Right cardiac atrium (tissue), 5 donors: ENCODE results near the gene PVALB. TPM values are rescaled to one million over a fixed set of nuclear protein-coding genes. Genes with fewer than 3 reads are reported as not detected.

ENCODE experiments used
- ATAC-seq, 2 donors: fragments of 200-7000 bp; cut with Tn5 transposase; one replicate each; pipeline versions ENCODE4 v1.8.0 to v1.9.1; 2020; ENCODE audit warnings: moderate library complexity in 2 of 2, mild to moderate bottlenecking in 1 of 2
- DNase-seq, 3 donors: peaks; one replicate each; pipeline ENCODE4 v3.0.0-alpha.2; 2020
- H3K27ac ChIP-seq: one replicate; pipeline ENCODE4 v1.5.1; 2013; ENCODE audit warnings: mild to moderate bottlenecking, low read length, control low read depth, moderate library complexity
- H3K27me3 ChIP-seq: one replicate; pipeline ENCODE4 v1.6.1; 2013; ENCODE audit not compliant: control insufficient read depth, insufficient read depth
- H3K4me1 ChIP-seq: one replicate; pipeline ENCODE4 v1.6.1; 2013; ENCODE audit warnings: low read length; ENCODE audit not compliant: control insufficient read depth, insufficient read depth
- H3K4me3 ChIP-seq: one replicate; pipeline ENCODE4 v1.5.1; 2013; ENCODE audit warnings: low read length, control low read depth
- H3K9me3 ChIP-seq: one replicate; pipeline ENCODE4 v1.6.1; 2013; ENCODE audit warnings: low read length; ENCODE audit not compliant: control insufficient read depth
- WGBS: extraction: QIAGEN DNeasy Blood & Tissue Kit; methylation state at CpG from one replicate; pipeline ENCODE4 v1.1.7; 2013; 5-methylcytosine and 5-hydroxymethylcytosine counted together
- intact Hi-C, 4 donors: fragments of 100-400 bp; cut with DNase I; formaldehyde crosslinking; loops; one replicate each; pipeline versions ENCODE4 v1.11.0 to v1.14.0; 2022 to 2023
- polyA plus RNA-seq: library from polyadenylated mRNA; stranded (reverse); fragments of 200-250 nt; gene quantifications from one replicate; pipeline ENCODE4 v1.2.3, GENCODE V29; 2013
- total RNA-seq, 4 donors: library from RNA; stranded (reverse); fragmentation: NEBNext Ultra II Directional; extraction: Animal tissue kit (Norgen Biotek cat#: 25700); gene quantifications; one replicate each; pipeline ENCODE4 v1.2.1, GENCODE V29; 2021
- donor health status: healthy with polysubstance abuse.
- donor health status: DM: no; HTN: yes; CAD: no.
- donor health status: DM: no; HTN: no; CAD: no.
- donor health status: DM: no; HTN: yes; CAD: no; lungs with severe emphysema.
- donor health status: DM: yes; HTN: yes; CAD: no.

Gene PVALB
- total and polyA plus RNA-seq, 5 donors, result not detected

DNA sequence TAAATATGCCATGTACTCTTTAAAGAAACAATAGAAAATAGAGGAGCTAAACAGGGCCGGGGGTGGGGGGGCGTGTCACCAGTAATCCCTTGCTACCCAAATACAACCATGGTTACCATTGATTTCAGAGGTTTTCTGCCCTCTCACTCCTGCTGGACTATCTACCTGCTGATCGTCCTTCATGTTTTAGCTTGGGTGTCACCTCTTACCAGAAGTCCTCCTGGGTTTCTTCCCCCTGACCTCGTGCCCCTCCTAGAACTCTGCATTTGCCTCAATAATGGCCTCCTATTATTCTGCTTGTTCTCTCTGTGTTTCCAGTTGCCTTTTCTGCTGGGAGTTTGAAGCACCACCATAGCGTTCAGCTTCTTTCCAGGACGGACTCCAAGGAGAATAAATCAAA, 9.4 kb upstream of the PVALB start:
- DNase-seq (no peak), ATAC-seq (no peak)
- Histone ChIP-seq H3K9me3 (no peaks in the 10 kb centered on the region), H3K27ac (no peak overlapping the region), H3K4me1 (no peaks in the 10 kb centered on the region), H3K4me3 (no peak overlapping the region), H3K27me3 (no peaks in the 10 kb centered on the region)
- intact Hi-C loops, result no loop called here
- 84% methylated on average over 6 of the region's 6 CpGs for WGBS

DNA sequence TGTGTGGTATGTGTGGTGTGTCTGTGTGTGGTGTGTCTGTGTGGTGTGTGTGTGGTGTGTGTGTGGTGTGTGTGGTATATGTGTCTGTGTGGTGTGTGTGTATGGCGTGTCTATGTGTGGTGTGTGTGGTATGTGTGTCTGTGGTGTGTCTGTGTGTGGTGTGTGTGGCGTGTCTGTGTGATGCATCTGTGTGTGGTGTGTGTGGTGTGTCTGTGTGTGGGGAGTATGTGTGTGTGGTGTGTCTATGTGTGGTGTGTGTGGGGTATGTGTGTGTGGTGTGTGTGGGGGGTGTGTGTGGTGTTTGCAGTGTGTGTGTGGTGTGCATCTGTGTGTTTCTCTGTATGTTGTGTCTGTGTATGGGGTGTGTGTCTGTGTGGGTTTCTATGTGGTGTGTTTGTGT, 7.8 kb upstream of the PVALB start:
- intact Hi-C loops, result no loop called here
- Histone ChIP-seq H3K9me3 (no peaks in the 10 kb centered on the region), H3K4me3 (no peak overlapping the region), H3K27me3 (no peaks in the 10 kb centered on the region), H3K4me1 (no peaks in the 10 kb centered on the region), H3K27ac (no peak overlapping the region)
- ATAC-seq (no peak), DNase-seq (no peak)
- 96% methylated on average over 2 of the region's 2 CpGs for WGBS

DNA sequence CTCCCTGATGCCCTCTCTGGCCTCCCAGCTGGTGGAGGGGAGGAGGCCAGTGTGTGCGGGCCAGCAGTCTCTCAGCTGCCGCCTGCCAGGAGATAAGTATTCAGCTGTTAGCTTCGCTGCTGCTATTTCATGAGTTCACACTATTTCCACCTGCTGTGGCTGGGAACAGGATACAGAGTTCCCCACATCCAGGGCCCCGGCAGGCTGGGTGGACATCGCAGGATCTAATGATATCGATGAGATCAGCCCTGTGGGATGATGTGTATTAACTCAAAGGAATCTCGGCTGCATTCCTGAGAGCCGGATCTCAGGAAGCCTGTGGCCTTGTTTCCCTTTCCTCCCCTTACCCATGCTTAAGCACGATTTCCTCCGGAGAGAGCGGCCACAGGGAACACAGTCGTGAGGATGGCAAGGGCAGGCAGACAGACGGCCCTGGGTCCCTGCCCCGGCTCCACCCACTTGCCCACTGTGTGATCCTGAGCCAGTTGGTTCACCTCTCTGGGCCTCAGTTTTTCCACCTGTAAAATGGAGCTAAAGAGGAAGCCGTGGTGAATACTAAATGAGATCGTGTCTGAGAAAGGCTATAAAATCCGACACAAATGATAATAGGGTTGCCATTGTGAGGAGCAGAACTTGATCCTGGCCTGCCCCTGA, 6.5 kb upstream of the PVALB start:
- H3K27ac ChIP-seq, result no peak overlapping the region
- no peak for DNase-seq
- intact Hi-C loops, result no loop called here
- no peak overlapping the region for H3K4me3 ChIP-seq
- H3K4me1 ChIP-seq, result no peaks in the 10 kb centered on the region
- no peaks in the 10 kb centered on the region for H3K9me3 ChIP-seq
- ATAC-seq, result peak in 1 of 2 donors; percentile 16
- H3K27me3 ChIP-seq, result no peaks in the 10 kb centered on the region
- WGBS, result 36% methylated on average over 17 of the region's 17 CpGs

DNA sequence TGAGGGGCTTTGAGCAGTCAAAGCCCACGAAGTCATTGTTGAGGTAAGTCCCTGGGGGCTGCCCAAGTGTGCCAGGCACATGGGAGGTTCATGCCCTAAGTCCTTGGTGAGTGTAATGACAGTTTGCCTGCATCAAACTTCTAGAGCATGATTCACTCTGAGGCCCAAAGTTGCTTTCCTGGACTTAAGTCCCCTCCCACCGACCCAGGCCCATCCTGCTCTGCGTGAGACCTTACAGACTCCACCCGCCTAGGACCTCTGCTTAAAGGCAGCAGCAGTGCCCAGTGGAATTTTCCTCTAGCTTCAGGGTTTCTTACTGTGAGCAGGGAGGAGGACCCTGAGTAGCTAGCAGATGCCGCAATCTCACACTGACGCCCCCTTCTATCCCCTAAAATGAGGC, 5.7 kb upstream of the PVALB start:
- ATAC-seq (no peak), DNase-seq (no peak)
- Histone ChIP-seq H3K27me3 (no peaks in the 10 kb centered on the region), H3K4me3 (no peak overlapping the region), H3K4me1 (no peaks in the 10 kb centered on the region), H3K9me3 (no peaks in the 10 kb centered on the region), H3K27ac (no peak overlapping the region)
- WGBS, result 68% methylated on average over 6 of the region's 6 CpGs
- intact Hi-C loops, result no loop called here

DNA sequence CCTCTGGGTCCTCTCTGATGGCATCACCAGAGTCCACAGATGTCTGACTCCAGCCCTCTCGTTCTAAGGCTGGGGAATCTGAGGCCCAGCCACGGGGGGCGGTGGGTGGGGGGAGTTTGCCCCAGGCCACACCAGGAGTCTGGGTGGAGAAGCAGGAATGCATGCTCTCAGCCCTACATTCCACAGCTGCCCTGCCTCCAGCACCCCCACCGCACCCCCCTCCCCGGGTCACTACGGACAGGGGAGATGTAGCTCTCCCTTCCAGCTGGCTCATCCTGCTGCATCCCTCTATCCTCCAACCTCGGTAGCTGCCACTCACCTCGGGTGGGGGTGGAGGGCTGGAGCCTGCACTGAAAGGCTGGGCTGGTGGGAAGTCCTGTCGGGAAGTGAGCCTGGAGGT, 2.3 kb upstream of the PVALB start:
- no peaks in the 10 kb centered on the region for H3K27me3 ChIP-seq
- intact Hi-C loops, result no loop called here

DNA sequence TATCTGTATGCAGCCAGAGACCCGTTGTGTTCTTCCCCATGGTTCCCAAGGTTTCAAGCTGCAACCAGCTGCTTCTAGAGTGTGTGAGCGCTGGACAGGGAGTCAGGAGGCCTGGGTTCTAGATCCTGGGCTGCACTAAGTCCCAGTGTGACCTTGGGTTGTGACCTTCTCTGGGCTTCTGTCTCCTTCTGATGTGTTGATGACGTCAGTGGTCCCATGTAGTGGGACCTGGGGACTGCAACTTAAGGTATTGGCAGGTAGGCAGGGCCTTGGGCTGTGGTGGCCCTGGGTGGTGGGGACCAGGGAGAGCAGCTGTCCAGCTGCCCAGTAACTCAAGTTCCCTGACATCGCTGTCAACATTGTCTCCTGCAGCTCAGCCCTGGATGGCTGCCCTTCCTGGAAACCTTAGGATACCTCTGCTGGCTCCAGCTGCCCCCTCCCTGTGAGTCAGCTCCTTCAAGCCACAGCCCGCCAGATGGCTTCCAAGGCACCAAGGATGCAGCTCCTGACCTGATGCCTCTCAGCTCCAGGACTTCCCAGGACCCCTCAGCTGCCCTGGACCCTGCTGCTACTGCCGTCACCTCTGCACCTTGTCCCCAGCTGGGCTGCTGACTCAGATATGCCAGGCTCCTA, 1.3 kb upstream of the PVALB start:
- 74% methylated on average over 6 of the region's 6 CpGs for WGBS
- Histone ChIP-seq H3K4me1 (no peaks in the 10 kb centered on the region), H3K27me3 (no peaks in the 10 kb centered on the region), H3K4me3 (no peak overlapping the region), H3K27ac (no peak overlapping the region), H3K9me3 (no peaks in the 10 kb centered on the region)
- intact Hi-C loops, result no loop called here
- DNase-seq, result no peak
- ATAC-seq, result no peak

More for the DNA sequence above, 2.3 kb upstream of the PVALB start:
- H3K9me3 ChIP-seq, result no peaks in the 10 kb centered on the region
- DNase-seq (no peak), ATAC-seq (no peak)
- no peak overlapping the region for H3K27ac ChIP-seq
- WGBS, result 23% methylated on average over 9 of the region's 9 CpGs
- H3K4me1 ChIP-seq, result no peaks in the 10 kb centered on the region
- H3K4me3 ChIP-seq, result no peak overlapping the region

DNA sequence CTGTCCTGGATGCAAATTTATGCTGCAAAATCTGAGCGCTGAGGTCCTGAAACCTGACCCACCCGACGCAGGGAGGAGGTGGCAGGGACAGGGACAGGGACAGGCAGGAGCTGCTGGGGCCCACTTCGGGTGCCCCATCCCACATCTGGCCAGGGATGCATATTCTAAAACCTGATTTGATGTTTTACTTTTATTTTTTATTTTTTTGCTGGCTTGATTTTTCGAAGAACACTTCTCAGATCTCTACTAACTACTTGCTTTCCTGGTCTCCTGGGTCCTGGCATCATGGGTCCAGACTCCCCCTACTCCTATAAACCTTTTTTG, 652 bp upstream of the PVALB start:
- Histone ChIP-seq H3K9me3 (no peaks in the 10 kb centered on the region), H3K27ac (no peak overlapping the region), H3K4me3 (no peak overlapping the region), H3K4me1 (no peaks in the 10 kb centered on the region), H3K27me3 (no peaks in the 10 kb centered on the region)
- WGBS, result 34% methylated on average over 5 of the region's 5 CpGs
- intact Hi-C loops, result no loop called here
- ATAC-seq (no peak), DNase-seq (no peak)

DNA sequence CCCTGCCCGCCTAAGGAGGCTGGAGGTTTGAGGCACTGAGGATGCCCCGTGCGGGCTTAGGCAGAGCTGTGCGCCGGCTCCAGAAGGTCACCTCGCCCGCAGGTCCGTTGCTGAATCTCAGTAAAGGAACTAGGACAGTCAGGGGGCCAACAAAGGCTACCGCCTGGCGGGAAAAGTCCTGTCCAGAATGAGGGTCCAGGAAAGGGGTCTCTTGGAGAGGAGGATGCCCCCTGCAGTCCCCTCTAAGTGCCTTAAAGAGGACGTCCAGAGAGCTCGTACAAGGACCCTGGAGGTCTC, 548 bp downstream of the PVALB start:
- 2% methylated on average over 12 of the region's 12 CpGs for WGBS
- Histone ChIP-seq H3K4me1 (no peaks in the 10 kb centered on the region), H3K4me3 (no peak overlapping the region), H3K9me3 (no peaks in the 10 kb centered on the region), H3K27ac (no peak overlapping the region), H3K27me3 (no peaks in the 10 kb centered on the region)
- intact Hi-C loops, result no loop called here
- ATAC-seq (no peak), DNase-seq (no peak)

DNA sequence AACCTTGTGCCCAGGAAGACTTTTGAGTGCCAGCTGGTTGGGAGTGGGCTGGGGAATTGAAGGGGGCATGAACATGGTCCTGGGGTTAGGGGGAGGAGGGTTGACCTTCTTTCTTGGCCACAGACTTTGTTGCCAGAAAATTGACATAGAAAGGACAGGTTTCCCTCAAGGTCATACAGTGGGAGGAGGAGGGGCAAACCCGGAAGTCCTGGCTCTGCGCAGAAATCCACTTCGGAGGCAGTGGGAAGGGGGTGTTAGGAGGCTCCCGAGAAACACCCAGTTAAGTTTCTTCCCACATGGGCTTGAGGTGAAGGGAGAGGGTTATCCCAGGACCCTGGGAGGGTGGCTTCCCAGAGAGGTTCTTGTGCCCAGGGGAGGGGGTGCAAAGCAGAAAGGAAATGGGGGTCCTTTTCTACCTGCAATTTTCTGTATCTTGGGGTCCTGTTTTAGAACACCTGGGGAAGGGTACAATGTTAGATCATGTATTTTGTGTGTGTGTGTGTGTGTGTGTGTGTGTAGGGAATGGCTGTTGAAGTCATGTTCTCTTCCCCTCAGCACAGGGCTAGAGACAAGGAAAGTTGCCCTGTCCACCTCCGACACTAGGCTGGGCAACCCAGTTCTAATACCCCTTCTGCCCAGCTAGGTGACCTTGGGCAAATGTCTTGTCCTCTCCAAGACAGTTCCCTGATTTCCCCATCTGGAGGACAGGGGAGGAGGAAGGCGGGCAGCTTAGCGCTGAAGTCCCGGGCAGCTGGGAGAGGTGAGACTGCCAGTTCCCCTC, 1.1 kb downstream of the PVALB start:
- intact Hi-C loops, result no loop called here
- DNase-seq (no peak), ATAC-seq (no peak)
- H3K9me3 ChIP-seq, result no peaks in the 10 kb centered on the region
- 36% methylated on average over 8 of the region's 8 CpGs for WGBS
- H3K4me3 ChIP-seq, result no peak overlapping the region
- no peak overlapping the region for H3K27ac ChIP-seq
- H3K27me3 ChIP-seq, result no peaks in the 10 kb centered on the region
- no peaks in the 10 kb centered on the region for H3K4me1 ChIP-seq

DNA sequence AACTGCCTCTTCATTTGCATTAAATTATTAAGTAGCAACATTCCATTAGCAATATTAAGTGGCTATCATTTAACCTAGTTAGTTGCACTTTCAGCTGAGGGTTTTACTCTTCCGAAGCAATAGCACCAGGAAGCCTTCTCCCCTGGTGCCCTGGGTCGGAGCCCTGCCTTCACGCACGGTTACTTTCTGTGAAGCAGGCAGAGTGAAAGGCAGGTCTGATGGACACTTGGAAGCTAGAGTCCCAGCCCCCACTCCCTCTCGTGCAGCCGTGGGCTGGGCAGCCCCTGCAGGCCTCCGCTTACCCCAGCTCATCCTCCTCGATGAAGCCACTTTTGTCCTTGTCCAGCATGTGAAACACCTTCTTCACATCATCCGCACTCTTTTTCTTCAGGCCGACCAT, 2.0 kb downstream of the PVALB start:
- Histone ChIP-seq H3K4me1 (no peaks in the 10 kb centered on the region), H3K4me3 (no peak overlapping the region), H3K27ac (no peak overlapping the region), H3K9me3 (no peaks in the 10 kb centered on the region), H3K27me3 (no peaks in the 10 kb centered on the region)
- DNase-seq (no peak), ATAC-seq (no peak)
- intact Hi-C loops, result no loop called here
- WGBS, result 62% methylated on average over 10 of the region's 10 CpGs

DNA sequence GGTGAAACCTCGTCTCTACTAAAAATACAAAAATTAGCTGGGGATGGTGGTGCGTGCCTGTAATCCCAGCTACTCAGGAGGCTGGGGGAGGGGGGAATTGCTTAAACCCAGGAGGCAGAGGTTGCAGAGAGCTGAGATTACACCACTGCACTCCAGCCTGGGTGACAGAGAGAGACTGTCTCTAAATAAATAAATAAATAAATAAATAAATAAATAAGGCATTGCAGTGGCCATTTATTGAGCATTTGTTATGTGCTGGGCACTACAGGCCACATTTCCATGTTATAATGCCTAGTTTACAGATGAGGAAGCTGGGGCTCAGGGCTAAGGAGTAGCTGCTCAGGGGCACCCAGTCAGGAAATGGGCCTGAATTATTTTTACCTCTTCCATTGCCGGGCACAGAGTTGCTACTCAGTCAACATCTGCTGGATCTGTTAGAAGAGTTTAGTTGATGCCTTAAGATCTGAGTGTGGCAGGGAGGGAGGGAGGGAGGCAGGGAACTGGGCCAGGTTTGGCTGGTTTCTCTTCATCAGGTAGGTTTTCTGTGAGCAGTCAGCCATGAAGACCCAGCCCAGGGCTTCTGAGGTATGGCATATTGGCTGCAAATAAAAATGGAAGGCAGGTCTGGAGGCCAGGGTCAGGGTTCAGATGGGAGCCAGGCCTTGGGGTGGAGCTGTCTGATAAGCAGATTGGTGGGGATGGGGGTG, 5.6 kb downstream of the PVALB start:
- Histone ChIP-seq H3K4me3 (no peak overlapping the region), H3K27ac (no peak overlapping the region), H3K9me3 (no peaks in the 10 kb centered on the region), H3K4me1 (no peaks in the 10 kb centered on the region), H3K27me3 (no peaks in the 10 kb centered on the region)
- intact Hi-C loops, result no loop called here
- no peak for ATAC-seq
- no peak for DNase-seq
- WGBS, result 80% methylated on average over 3 of the region's 3 CpGs
